ENCODE measurements around the gene SLC5A1.

- TF ChIP-seq CTCF (IDR thresholded peaks at IDR 0.05): no peak
- no peak for TF ChIP-seq POLR2AphosphoS5 (IDR thresholded peaks at IDR 0.05; ENCODE audit: low read depth, low read length)
Measured at GRCh38 chr22:32127904-32128303, 84.8 kb downstream of the SLC5A1 start.
